WTC11 (cell line): Measurements from ENCODE around the gene ZNF860. TPM values are rescaled to one million over a fixed set of nuclear protein-coding genes. Genes with fewer than 3 reads are reported as not detected.

Experiments
- ATAC-seq: fragments of 200-7000 bp; cut with Tn5 transposase; 2 replicates; pipeline ENCODE4 v1.10.0; 2021; ENCODE audit warnings: mild to moderate bottlenecking, moderate library complexity
- CTCF ChIA-PET: fragments of 300-600 bp; sonication (Branson Sonifier 250); formaldehyde crosslinking; loops from one replicate; lab custom pipeline; 2021; ENCODE audit warnings: antibody characterized with exemption; lab: Charles Lee
- POLR2A ChIA-PET: fragments of 350-600 bp; sonication (Branson Sonifier 250); formaldehyde crosslinking; loops from one replicate; lab custom pipeline; 2021; ENCODE audit warnings: antibody characterized with exemption; lab: Charles Lee
- DNase-seq: peaks from one replicate; pipeline ENCODE4 v3.0.0; 2021; ENCODE audit warnings: low spot score
- H3K27ac Mint-ChIP-seq: 2 replicates; pipeline ENCODE4 v1.8.0; 2021; ENCODE audit warnings: mixed read lengths
- H3K27me3 Mint-ChIP-seq: 2 replicates; pipeline ENCODE4 v1.8.0; 2021; ENCODE audit warnings: low read depth, mild to moderate bottlenecking, moderate library complexity, mixed read lengths
- H3K36me3 Mint-ChIP-seq: 2 replicates; pipeline ENCODE4 v1.8.0; 2021; ENCODE audit warnings: mixed read lengths
- H3K4me1 Mint-ChIP-seq: 2 replicates; pipeline ENCODE4 v1.8.0; 2022; ENCODE audit warnings: mixed read lengths
- H3K4me3 Mint-ChIP-seq: 2 replicates; pipeline ENCODE4 v1.8.0; 2021; ENCODE audit warnings: mild to moderate bottlenecking, moderate library complexity, mixed read lengths
- H3K9me3 Mint-ChIP-seq: 2 replicates; pipeline ENCODE4 v1.8.0; 2021; ENCODE audit warnings: mixed read lengths
- CREB1 ChIP-seq: sonication (generic); formaldehyde crosslinking; IDR thresholded peaks from 2 replicates; pipeline ENCODE4 v1.8.0; 2023; ENCODE audit warnings: mild to moderate bottlenecking, missing genetic modification reagents
- CTCF ChIP-seq: fragments of 200-600 bp; IDR thresholded peaks from 2 replicates; pipeline ENCODE4 v1.8.0; 2022; ENCODE audit warnings: antibody characterized with exemption
- E2F4 ChIP-seq: sonication (generic); formaldehyde crosslinking; IDR thresholded peaks from 2 replicates; pipeline ENCODE4 v1.8.1; 2022; ENCODE audit warnings: low read depth, mild to moderate bottlenecking, moderate library complexity, missing genetic modification reagents, borderline replicate concordance
- GTF2I ChIP-seq: fragments of 250-450 bp; sonication (Bioruptor Pico); conservative IDR thresholded peaks from 2 replicates; pipeline ENCODE4 v1.4.0; 2021; ENCODE audit warnings: mild to moderate bottlenecking
- HMGXB4 ChIP-seq: sonication (generic); formaldehyde crosslinking; IDR thresholded peaks from 2 replicates; pipeline ENCODE4 v1.8.1; 2023; ENCODE audit warnings: mild to moderate bottlenecking, moderate library complexity, missing genetic modification reagents
- MAX ChIP-seq: sonication (generic); formaldehyde crosslinking; IDR thresholded peaks from 2 replicates; pipeline ENCODE4 v1.8.0; 2022; ENCODE audit warnings: mild to moderate bottlenecking, missing genetic modification reagents
- MLX ChIP-seq: sonication (generic); formaldehyde crosslinking; IDR thresholded peaks from 2 replicates; pipeline ENCODE4 v1.8.1; 2023; ENCODE audit warnings: mild to moderate bottlenecking, missing genetic modification reagents, moderate library complexity
- MXD4 ChIP-seq: fragments of 250-450 bp; sonication (Bioruptor Pico); IDR thresholded peaks from 2 replicates; pipeline ENCODE4 v1.8.0; 2021; ENCODE audit warnings: mild to moderate bottlenecking, moderate library complexity, borderline replicate concordance
- MYBL2 ChIP-seq: sonication (generic); formaldehyde crosslinking; IDR thresholded peaks from 2 replicates; pipeline ENCODE4 v1.8.1; 2023; ENCODE audit warnings: mild to moderate bottlenecking, moderate library complexity, missing genetic modification reagents
- NFATC4 ChIP-seq: fragments of 250-450 bp; sonication (Bioruptor Pico); IDR thresholded peaks from 2 replicates; pipeline ENCODE4 v1.9.0; 2021; ENCODE audit warnings: mild to moderate bottlenecking
- PRDM15 ChIP-seq: sonication (generic); formaldehyde crosslinking; IDR thresholded peaks from 2 replicates; pipeline ENCODE4 v1.8.0; 2022; ENCODE audit warnings: missing genetic modification reagents
- SMAD4 ChIP-seq: sonication (generic); formaldehyde crosslinking; IDR thresholded peaks from 2 replicates; pipeline ENCODE4 v1.8.0; 2022; ENCODE audit warnings: mild to moderate bottlenecking, missing genetic modification reagents
- SP1 ChIP-seq: sonication (generic); formaldehyde crosslinking; conservative IDR thresholded peaks from 2 replicates; pipeline ENCODE4 v1.8.1; 2022; ENCODE audit warnings: missing genetic modification reagents
- TP53 ChIP-seq: sonication (generic); formaldehyde crosslinking; IDR thresholded peaks from 2 replicates; pipeline ENCODE4 v1.8.1; 2023; ENCODE audit warnings: mild to moderate bottlenecking, missing genetic modification reagents
- ZNF121 ChIP-seq: sonication (generic); formaldehyde crosslinking; IDR thresholded peaks from 2 replicates; pipeline ENCODE4 v1.8.0; 2023; ENCODE audit warnings: missing genetic modification reagents
- ZNF138 ChIP-seq: sonication (generic); formaldehyde crosslinking; conservative IDR thresholded peaks from 2 replicates; pipeline ENCODE4 v1.8.1; 2022; ENCODE audit warnings: mild to moderate bottlenecking, moderate library complexity, missing genetic modification reagents
- ZNF263 ChIP-seq: sonication (generic); formaldehyde crosslinking; IDR thresholded peaks from 2 replicates; pipeline ENCODE4 v1.8.1; 2022; ENCODE audit warnings: low read depth, mild to moderate bottlenecking, moderate library complexity, missing genetic modification reagents
- ZNF396 ChIP-seq: fragments of 250-450 bp; sonication (Bioruptor Pico); IDR thresholded peaks from 2 replicates; pipeline ENCODE4 v1.8.0; 2021; ENCODE audit warnings: mild to moderate bottlenecking, moderate library complexity, borderline replicate concordance
- ZNF671 ChIP-seq: fragments of 250-450 bp; sonication (Bioruptor Pico); IDR thresholded peaks from 2 replicates; pipeline ENCODE4 v1.8.0; 2021; ENCODE audit warnings: mild to moderate bottlenecking
- ZSCAN18 ChIP-seq: fragments of 250-450 bp; sonication (Bioruptor Pico); IDR thresholded peaks from 2 replicates; pipeline ENCODE4 v2.1.2; 2022; ENCODE audit warnings: mild to moderate bottlenecking, moderate library complexity
- total RNA-seq: library from RNA; stranded (reverse); gene quantifications from 3 replicates; pipeline ENCODE4 v1.2.3, GENCODE V29; 2021

Gene ZNF860
- total RNA-seq, 1 experiment from 2014 or later: 6.5 TPM

- no peak overlapping the region for H3K27ac Mint-ChIP-seq
- no peak for DNase-seq
- no peak overlapping the region for H3K4me3 Mint-ChIP-seq
- no peaks in the 10 kb centered on the region; the same call in 1 of the 2 replicates for H3K27me3 Mint-ChIP-seq
- no peak for TF ChIP-seq ZNF263 (CRISPR knock-in tag)
- TF ChIP-seq ZNF121 (CRISPR knock-in tag): no peak
- no peak for TF ChIP-seq SP1 (CRISPR knock-in tag)
- TF ChIP-seq ZSCAN18 (CRISPR knock-in tag): no peak
- no peak for TF ChIP-seq MYBL2
- no peak for TF ChIP-seq PRDM15 (CRISPR knock-in tag)
- no peak for TF ChIP-seq ZNF396
- no peak for TF ChIP-seq MXD4
- no peak for TF ChIP-seq MLX (CRISPR knock-in tag)
- TF ChIP-seq E2F4: no peak
- TF ChIP-seq CREB1 (CRISPR knock-in tag): no peak
- TF ChIP-seq NFATC4 (CRISPR knock-in tag): no peak
- no peak for TF ChIP-seq SMAD4 (CRISPR knock-in tag)
- no peak for TF ChIP-seq MAX (CRISPR knock-in tag)
- no peak for TF ChIP-seq CTCF
- no peak for TF ChIP-seq HMGXB4 (CRISPR knock-in tag)
- TF ChIP-seq ZNF671: no peak
- TF ChIP-seq TP53 (CRISPR knock-in tag): no peak
- no peak for TF ChIP-seq ZNF138 (CRISPR knock-in tag)
- no peak for TF ChIP-seq GTF2I (CRISPR knock-in tag)
- POLR2A ChIA-PET: no interaction called here
- no peak for ATAC-seq
- peaks cover 6% of the 10 kb centered on the region for H3K4me1 Mint-ChIP-seq
- no peaks in the 10 kb centered on the region for H3K36me3 Mint-ChIP-seq
- no peaks in the 10 kb centered on the region for H3K9me3 Mint-ChIP-seq
- CTCF ChIA-PET: interaction anchor here (0.5 kb wide), 1 partner anchor 475 kb away, joined by 6 read pairs; no protein-coding TSS in a partner anchor
Observed at GRCh38 chr3:32021155-32021554, 39.6 kb downstream of the ZNF860 start.
